ENCODE results near the gene ATP2C2. TPM values are rescaled to one million over a fixed set of nuclear protein-coding genes. Genes with fewer than 3 reads are reported as not detected.

Gene ATP2C2
- total RNA-seq, 1 donor from 2014 or later: not detected

DNA sequence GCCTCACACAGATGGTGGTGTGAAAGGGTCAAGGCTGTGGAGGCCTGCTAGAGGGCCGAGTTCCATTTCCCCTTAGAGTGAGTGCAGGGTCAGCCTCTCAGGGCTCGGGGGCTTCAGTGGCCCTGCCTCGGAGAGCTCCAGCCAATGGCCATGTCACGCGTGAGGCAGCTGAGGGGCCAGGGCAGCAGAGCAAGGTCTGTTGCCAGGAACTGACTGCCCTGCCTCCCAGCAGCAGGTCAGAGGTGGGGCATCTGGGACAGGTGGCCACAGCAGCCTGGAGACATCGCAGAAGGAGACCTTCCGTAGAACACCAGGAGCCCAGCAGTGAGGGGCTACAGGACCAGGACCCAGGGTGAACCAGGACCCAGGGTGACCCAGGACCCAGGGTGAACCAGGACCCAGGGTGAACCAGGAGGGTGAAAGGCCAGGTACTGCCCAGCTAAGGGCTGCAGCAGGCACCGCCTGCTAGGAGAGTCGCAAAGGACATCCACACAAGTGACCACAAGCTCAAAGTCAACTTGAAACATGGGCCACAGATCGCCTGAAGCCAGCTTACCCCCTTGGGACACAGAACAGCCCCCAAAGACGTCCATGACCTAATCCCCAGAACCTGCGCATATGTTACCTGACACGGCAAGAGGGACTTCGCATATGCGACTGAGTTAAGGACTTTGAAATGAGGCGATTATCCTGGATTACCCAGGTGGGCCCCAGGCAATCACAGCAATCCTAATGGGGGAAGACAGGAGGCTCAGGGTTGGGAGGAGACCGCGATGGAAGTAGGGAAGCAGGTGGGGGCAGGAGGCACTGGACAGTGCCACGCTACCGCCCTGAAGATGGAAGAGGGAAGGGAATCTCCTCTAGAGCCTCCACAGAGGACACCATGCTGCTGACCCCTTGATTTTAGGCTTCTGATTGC is 141.0 kb downstream of the ATP2C2 start:
- intact Hi-C loops (cut with micrococcal nuclease): loop anchor here (10.0 kb wide), 1 partner anchor 394 kb away; the partner anchor contains the start of gene MBTPS1

DNA sequence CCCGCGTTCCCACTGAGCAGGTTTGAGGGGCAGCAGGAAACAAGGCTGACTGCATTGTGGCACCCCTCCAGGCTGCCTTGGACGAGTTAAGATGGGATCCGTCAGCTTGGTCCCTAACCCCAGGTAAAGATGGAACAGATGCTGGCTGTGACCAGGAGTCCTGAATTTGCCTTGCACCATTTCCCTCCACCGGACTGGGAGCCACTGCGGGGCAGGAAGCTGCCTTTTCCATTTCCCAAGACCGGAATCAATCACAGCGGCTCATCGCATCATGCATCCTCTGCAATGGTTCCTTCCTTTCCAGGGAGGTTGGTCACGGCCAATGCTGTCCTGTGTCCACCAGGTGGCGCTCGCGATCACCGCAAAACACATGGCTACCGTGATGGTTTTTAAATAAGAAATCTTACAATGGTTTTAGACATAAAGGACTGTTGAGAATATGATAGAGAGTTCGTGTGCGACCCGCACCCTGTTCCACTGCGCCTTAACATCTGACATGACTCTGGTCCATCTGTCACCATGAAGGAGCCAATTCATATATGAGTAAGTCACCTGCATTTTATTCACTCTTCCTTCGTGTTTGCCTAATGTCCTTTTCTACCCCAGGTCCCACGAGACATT is 143.0 kb downstream of the ATP2C2 start:
- intact Hi-C loops (cut with micrococcal nuclease): loop anchor here (1.0 to 10.0 kb wide), 7 partner anchors 43 to 444 kb away; partner anchors contain the start of gene COTL1

DNA sequence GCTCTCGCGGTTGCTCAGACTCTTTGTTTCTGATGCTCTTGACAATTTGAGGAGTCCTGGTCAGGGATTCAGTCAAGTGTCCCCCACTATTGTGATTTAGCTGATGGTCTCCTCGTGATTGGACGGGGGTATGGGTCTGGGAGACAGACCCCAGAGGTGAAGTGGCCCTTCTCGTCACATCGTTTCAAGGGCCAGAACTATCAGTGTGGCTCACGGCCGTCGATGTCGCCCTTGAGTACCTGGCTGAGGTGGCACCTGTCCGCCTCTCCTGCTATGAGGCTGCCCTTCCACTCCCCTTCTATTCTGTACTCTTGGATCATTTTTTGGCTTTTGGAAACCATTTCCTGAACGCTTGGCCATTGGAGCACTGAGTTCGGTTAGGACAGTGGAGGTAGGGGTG is 143.5 kb downstream of the ATP2C2 start:
- intact Hi-C loops (cut with micrococcal nuclease): loop anchor here (1.0 to 10.0 kb wide), 7 partner anchors 42 to 443 kb away; partner anchors contain the start of gene COTL1

- intact Hi-C loops (cut with micrococcal nuclease): loop anchor here (10.0 kb wide), 1 partner anchor 442 kb away; no protein-coding TSS in a partner anchor
Measured at GRCh38 chr16:84513123-84513522, 144.8 kb downstream of the ATP2C2 start.

GRCh38 chr16:84513666-84514065 is 145.3 kb downstream of the ATP2C2 start:
- intact Hi-C loops (cut with micrococcal nuclease): loop anchor here (2.0 to 10.0 kb wide), 4 partner anchors 95 to 513 kb away; partner anchors contain the start of genes KIAA0513 and ZDHHC7

Other genes starting within 250 kb of the ATP2C2 start
- gene HSDL1, start 223.4 kb upstream of the ATP2C2 start, total RNA-seq: 9.8 and 12.2 TPM in 2 replicates
- gene DNAAF1, start 223.2 kb upstream of the ATP2C2 start, total RNA-seq: not detected in 2 replicates
- 57.4 and 62.5 TPM in 2 replicates for gene TAF1C, start 181.5 kb upstream of the ATP2C2 start, total RNA-seq
- not detected in 2 replicates for gene ADAD2, start 177.4 kb upstream of the ATP2C2 start, total RNA-seq
- gene KCNG4, start 128.5 kb upstream of the ATP2C2 start, total RNA-seq: not detected in 2 replicates
- gene WFDC1, start 73.7 kb upstream of the ATP2C2 start, total RNA-seq: not detected in 2 replicates
- gene MEAK7, start 136.1 kb downstream of the ATP2C2 start, total RNA-seq: 33.9 and 39.8 TPM in 2 replicates
- gene COTL1, start 249.5 kb downstream of the ATP2C2 start, total RNA-seq: 777 and 788 TPM in 2 replicates

All from T-helper 1 cell treated with Interleukin-12 subunit alpha and Interleukin-12 subunit beta and Interleukin-4 antibody, amounts not matched to agents 30 ng/mL and 1 ng/mL, for 36 hours (primary cell).